Caco-2 (cell line): ENCODE measurements around the gene AOPEP. TPM values are rescaled to one million over a fixed set of nuclear protein-coding genes. Genes with fewer than 3 reads are reported as not detected.

ENCODE experiments used
- BruUV-seq: library from RNA; stranded (reverse); fragments of 400-500 nt; replicated peaks from 2 replicates; lab custom pipeline; 2021; lab: Mats Ljungman, UMichigan
- CTCF ChIA-PET: fragments of 300-600 bp; sonication (Branson Sonifier 250); formaldehyde crosslinking; loops from one replicate; lab custom pipeline; 2022; ENCODE audit warnings: antibody characterized with exemption; lab: Charles Lee
- POLR2A ChIA-PET: fragments of 300-600 bp; sonication (Branson Sonifier 250); formaldehyde crosslinking; loops from one replicate; lab custom pipeline; 2022; ENCODE audit warnings: antibody characterized with exemption; lab: Charles Lee
- DNase-seq, 2 experiments: peaks; one replicate each; pipeline versions ENCODE4 v3.0.0 to v3.0.0-alpha.2; 2020 to 2022
- H3K27me3 ChIP-seq: replicated peaks from 2 replicates; pipeline ENCODE4 v1.6.0; 2011; ENCODE audit warnings: low read length; ENCODE audit not compliant: control insufficient read depth, insufficient read depth
- H3K36me3 ChIP-seq: 2 replicates; pipeline ENCODE4 v1.5.1; 2011; ENCODE audit warnings: low read length; ENCODE audit not compliant: control insufficient read depth, insufficient read depth
- H3K4me1 ChIP-seq: fragments of 250-450 bp; sonication (Bioruptor Pico); 2 replicates; pipeline ENCODE4 v1.5.1; 2020; ENCODE audit warnings: mild to moderate bottlenecking
- H3K4me3 ChIP-seq: 2 replicates; pipeline ENCODE4 v1.5.1; 2011; ENCODE audit warnings: low read depth, mild to moderate bottlenecking, control low read depth, low read length
- H3K9me3 ChIP-seq: fragments of 250-450 bp; sonication (Bioruptor Pico); 2 replicates; pipeline ENCODE4 v1.5.1; 2020; ENCODE audit warnings: mild to moderate bottlenecking, moderate library complexity
- H3K27ac Mint-ChIP-seq: one replicate; pipeline ENCODE4 v1.8.0; 2022; ENCODE audit warnings: mixed read lengths; ENCODE audit not compliant: unreplicated experiment
- H3K27me3 Mint-ChIP-seq: one replicate; pipeline ENCODE4 v1.8.0; 2022; ENCODE audit warnings: mixed read lengths; ENCODE audit not compliant: insufficient read depth, unreplicated experiment
- H3K36me3 Mint-ChIP-seq: one replicate; pipeline ENCODE4 v1.8.0; 2022; ENCODE audit warnings: mild to moderate bottlenecking, mixed read lengths; ENCODE audit not compliant: insufficient read depth, unreplicated experiment
- H3K4me1 Mint-ChIP-seq: one replicate; pipeline ENCODE4 v1.8.0; 2022; ENCODE audit warnings: low read depth, mixed read lengths; ENCODE audit not compliant: unreplicated experiment
- H3K4me3 Mint-ChIP-seq: one replicate; pipeline ENCODE4 v1.8.0; 2022; ENCODE audit warnings: mild to moderate bottlenecking, moderate library complexity, mixed read lengths; ENCODE audit not compliant: unreplicated experiment
- H3K9me3 Mint-ChIP-seq: one replicate; pipeline ENCODE4 v1.8.0; 2022; ENCODE audit warnings: mixed read lengths; ENCODE audit not compliant: unreplicated experiment
- CTCF ChIP-seq, 2 experiments: fragments of 200-600 bp in 1 of 2; IDR thresholded peaks; 1 replicate in 1 of 2; 2 replicates in 1 of 2; pipeline versions ENCODE4 v1.5.1 to v1.8.0; 2011 to 2022; ENCODE audit warnings: antibody characterized with exemption in 1 of 2, control low read depth in 1 of 2, inconsistent platforms in 1 of 2, low read depth in 1 of 2, low read length in 1 of 2, mild to moderate bottlenecking in 1 of 2, moderate library complexity in 1 of 2; ENCODE audit not compliant: insufficient read depth in 1 of 2, severe bottlenecking in 1 of 2, unreplicated experiment in 1 of 2
- intact Hi-C: fragments of 100-400 bp; cut with micrococcal nuclease; formaldehyde crosslinking; loops from one replicate; pipeline ENCODE4 v1.10.0; 2022; ENCODE audit not compliant: unreplicated experiment
- total RNA-seq: library from RNA; stranded (reverse); gene quantifications from 2 replicates; pipeline ENCODE4 v1.2.3, GENCODE V29; 2022

AOPEP gene
- total RNA-seq, 1 experiment from 2014 or later, result 63.3 TPM

DNA sequence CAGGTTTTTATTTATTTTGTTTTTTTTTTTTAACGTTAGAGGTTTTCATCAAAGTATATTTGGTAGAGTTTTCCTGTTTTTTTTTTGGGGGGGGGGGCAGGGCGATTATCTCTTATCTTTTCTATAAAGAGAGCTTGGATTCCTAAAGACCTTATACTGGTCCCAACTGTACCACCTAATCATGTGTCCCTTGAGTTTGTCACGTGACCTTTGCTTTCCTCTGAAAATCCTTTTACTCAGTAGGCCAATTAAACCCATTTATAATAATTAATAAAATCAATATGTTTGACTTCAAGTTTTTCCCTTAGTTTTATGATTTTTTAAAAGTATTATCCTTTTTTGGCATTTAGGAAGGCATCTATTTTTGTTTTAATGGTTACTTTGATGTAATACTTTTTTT lies 286.4 kb downstream of the AOPEP start:
- no peaks in the 10 kb centered on the region for H3K9me3 Mint-ChIP-seq
- H3K36me3 ChIP-seq, result no peaks in the 10 kb centered on the region; the same call in none of the 2 replicates
- no peak for TF ChIP-seq CTCF (IDR thresholded peaks at IDR 0.05; ENCODE audit: insufficient read depth in 1 of 2, low read depth in 1 of 2, low read length in 1 of 2, severe bottlenecking in 1 of 2, unreplicated experiment in 1 of 2)

DNA sequence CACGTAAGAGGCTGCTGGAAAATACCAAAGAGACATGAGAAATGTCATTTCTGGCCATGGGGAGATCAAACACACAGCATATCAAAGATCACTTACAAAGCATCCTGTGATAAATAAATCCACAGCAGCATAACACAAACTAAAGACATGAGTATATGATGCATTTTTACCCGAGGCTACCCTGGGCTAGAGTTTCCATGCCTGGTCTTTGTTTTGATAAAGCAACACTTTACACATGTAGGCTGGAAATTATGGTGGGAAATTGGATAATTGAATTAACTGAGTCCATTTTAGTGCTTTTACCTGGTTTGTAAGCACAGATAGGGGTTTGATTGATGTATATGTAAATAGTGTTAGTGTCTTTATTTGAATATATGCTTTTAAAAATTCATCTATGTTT lies 288.4 kb downstream of the AOPEP start:
- TF ChIP-seq CTCF (IDR thresholded peaks at IDR 0.05; ENCODE audit: insufficient read depth in 1 of 2, low read depth in 1 of 2, low read length in 1 of 2, severe bottlenecking in 1 of 2, unreplicated experiment in 1 of 2), result no peak

More for the DNA sequence above, 286.4 kb downstream of the AOPEP start:
- H3K9me3 ChIP-seq, result no peaks in the 10 kb centered on the region
- H3K27me3 ChIP-seq, result no peaks in the 10 kb centered on the region
- H3K4me1 ChIP-seq, result peaks cover 10% of the 10 kb centered on the region
- CTCF ChIA-PET, result no interaction called here
- DNase-seq, result no peak
- intact Hi-C loops, result no loop called here
- H3K27me3 Mint-ChIP-seq, result no peaks in the 10 kb centered on the region
- H3K4me1 Mint-ChIP-seq, result peaks cover 11% of the 10 kb centered on the region
- POLR2A ChIA-PET, result no interaction called here
- no peak overlapping the region for H3K27ac Mint-ChIP-seq
- H3K36me3 Mint-ChIP-seq, result peaks cover 48% of the 10 kb centered on the region
- no TSS peak for BruUV-seq
- no peak overlapping the region for H3K4me3 ChIP-seq
- H3K4me3 Mint-ChIP-seq, result no peak overlapping the region

DNA sequence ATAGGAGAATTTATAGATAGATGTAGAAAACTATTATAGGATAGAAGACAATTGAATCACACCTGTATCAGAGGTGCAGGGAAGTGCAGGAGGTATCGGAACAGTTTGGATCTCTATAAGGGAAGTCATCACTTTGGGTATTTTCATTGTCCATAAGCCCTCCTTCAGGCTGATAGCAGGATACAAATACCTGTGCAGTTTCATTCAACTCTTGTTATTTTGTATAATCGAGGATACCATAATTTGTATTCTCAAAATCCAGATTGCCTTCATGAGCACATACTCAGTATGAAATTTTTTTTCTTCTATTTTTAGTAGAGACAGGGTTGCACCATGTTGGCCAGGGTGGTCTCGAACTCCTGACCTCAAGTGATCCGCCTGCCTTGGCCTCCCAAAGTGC lies 289.1 kb downstream of the AOPEP start:
- H3K27ac Mint-ChIP-seq, result no peak overlapping the region
- POLR2A ChIA-PET, result no interaction called here

More for the DNA sequence above, 288.4 kb downstream of the AOPEP start:
- POLR2A ChIA-PET, result no interaction called here
- no peaks in the 10 kb centered on the region for H3K4me1 ChIP-seq
- CTCF ChIA-PET, result no interaction called here
- H3K36me3 ChIP-seq, result peaks cover 1% of the 10 kb centered on the region
- no peaks in the 10 kb centered on the region for H3K9me3 ChIP-seq
- H3K27me3 ChIP-seq, result no peaks in the 10 kb centered on the region
- Mint-ChIP-seq H3K4me1 (no peaks in the 10 kb centered on the region), H3K9me3 (no peaks in the 10 kb centered on the region), H3K27me3 (no peaks in the 10 kb centered on the region), H3K27ac (no peak overlapping the region), H3K4me3 (no peak overlapping the region), H3K36me3 (peaks cover 60% of the 10 kb centered on the region)
- H3K4me3 ChIP-seq, result no peak overlapping the region
- intact Hi-C loops, result no loop called here
- no peak for DNase-seq
- BruUV-seq, result no TSS peak

More for the DNA sequence above, 289.1 kb downstream of the AOPEP start:
- Mint-ChIP-seq H3K36me3 (peaks cover 66% of the 10 kb centered on the region), H3K4me3 (no peak overlapping the region), H3K9me3 (no peaks in the 10 kb centered on the region), H3K4me1 (no peaks in the 10 kb centered on the region), H3K27me3 (no peaks in the 10 kb centered on the region)
- BruUV-seq, result no TSS peak
- no peaks in the 10 kb centered on the region for H3K9me3 ChIP-seq
- no peaks in the 10 kb centered on the region for H3K27me3 ChIP-seq
- TF ChIP-seq CTCF (IDR thresholded peaks at IDR 0.05; ENCODE audit: insufficient read depth in 1 of 2, low read depth in 1 of 2, low read length in 1 of 2, severe bottlenecking in 1 of 2, unreplicated experiment in 1 of 2), result no peak
- no peak overlapping the region for H3K4me3 ChIP-seq
- peaks cover 2% of the 10 kb centered on the region for H3K36me3 ChIP-seq
- DNase-seq, result no peak
- CTCF ChIA-PET, result no interaction called here
- intact Hi-C loops, result no loop called here
- H3K4me1 ChIP-seq, result no peaks in the 10 kb centered on the region
